T-helper 2 cell treated with Interferon-gamma antibody and Interleukin-4, amounts not matched to agents 5 μg/mL and 100 μg/mL, for 36 hours (primary cell): ENCODE results near the gene NBPF26.
"Not testable (repeated sequence)": the region's sequence is repeated elsewhere in the genome, so short reads cannot be mapped to it uniquely, and the experiment has no call there.

ENCODE experiments used
- DNase-seq: peaks from one replicate; pipeline ENCODE4 v3.0.0; 2021; ENCODE audit warnings: low spot score
- H3K27ac Mint-ChIP-seq: one replicate; pipeline ENCODE4 v1.8.0; 2021; ENCODE audit warnings: mild to moderate bottlenecking, mixed read lengths
- H3K27me3 Mint-ChIP-seq: one replicate; pipeline ENCODE4 v1.8.0; 2021; ENCODE audit warnings: low read depth, mixed read lengths
- H3K36me3 Mint-ChIP-seq: one replicate; pipeline ENCODE4 v1.8.0; 2021; ENCODE audit warnings: low read depth, mixed read lengths
- H3K4me1 Mint-ChIP-seq: one replicate; pipeline ENCODE4 v1.8.0; 2021; ENCODE audit warnings: low read depth, mixed read lengths
- H3K4me3 Mint-ChIP-seq: one replicate; pipeline ENCODE4 v1.8.0; 2022; ENCODE audit warnings: mild to moderate bottlenecking, moderate library complexity, mixed read lengths
- H3K9me3 Mint-ChIP-seq: one replicate; pipeline ENCODE4 v1.8.0; 2021; ENCODE audit warnings: mixed read lengths

Gene NBPF26

GRCh38 chr1:120723715-120724402 lies at the start of gene NBPF26:
Gene NBPF26 (plus strand): TSS chr1:120723945.
- H3K9me3 Mint-ChIP-seq, H3K27me3 Mint-ChIP-seq, H3K4me3 Mint-ChIP-seq, H3K27ac Mint-ChIP-seq, H3K36me3 Mint-ChIP-seq, H3K4me1 Mint-ChIP-seq: not testable (repeated sequence)
- DNase-seq: peak; percentile 39

DNA sequence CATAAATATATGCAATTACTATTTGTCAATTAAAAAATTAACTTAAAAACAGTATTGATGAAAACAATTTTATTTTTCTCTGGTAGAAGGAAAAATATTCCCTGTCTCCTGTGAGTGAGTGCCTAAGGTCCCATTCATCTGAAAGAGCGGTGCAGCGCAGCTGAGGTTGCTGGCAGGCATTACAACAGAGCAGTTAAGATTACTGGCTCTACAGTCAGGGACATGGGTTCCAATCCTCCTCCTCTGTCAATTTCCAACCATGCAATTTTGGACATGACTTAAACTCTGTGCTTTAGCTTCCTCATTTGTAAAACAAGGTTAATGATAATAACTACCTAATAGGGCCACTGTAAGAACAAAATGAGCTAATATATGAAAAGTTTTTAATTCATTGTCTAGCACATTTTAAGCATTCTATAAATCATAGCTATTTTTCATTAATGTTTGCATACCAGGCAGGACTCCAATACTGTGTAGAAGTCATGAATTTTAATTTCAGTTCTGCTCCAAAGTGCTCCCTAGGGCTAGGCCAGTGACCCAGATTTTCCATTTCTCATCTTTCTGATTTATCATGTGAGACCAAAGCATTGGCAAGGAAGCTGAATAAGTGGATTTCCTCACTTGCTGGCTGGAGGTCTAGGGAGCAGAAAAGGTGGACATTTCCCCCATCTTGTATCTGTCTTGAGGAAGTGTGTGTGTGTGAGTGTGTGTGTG lies 43.5 kb upstream of the NBPF26 start:
- H3K4me3 Mint-ChIP-seq, H3K27ac Mint-ChIP-seq, H3K36me3 Mint-ChIP-seq, H3K9me3 Mint-ChIP-seq, H3K27me3 Mint-ChIP-seq, DNase-seq, H3K4me1 Mint-ChIP-seq: not testable (repeated sequence)

DNA sequence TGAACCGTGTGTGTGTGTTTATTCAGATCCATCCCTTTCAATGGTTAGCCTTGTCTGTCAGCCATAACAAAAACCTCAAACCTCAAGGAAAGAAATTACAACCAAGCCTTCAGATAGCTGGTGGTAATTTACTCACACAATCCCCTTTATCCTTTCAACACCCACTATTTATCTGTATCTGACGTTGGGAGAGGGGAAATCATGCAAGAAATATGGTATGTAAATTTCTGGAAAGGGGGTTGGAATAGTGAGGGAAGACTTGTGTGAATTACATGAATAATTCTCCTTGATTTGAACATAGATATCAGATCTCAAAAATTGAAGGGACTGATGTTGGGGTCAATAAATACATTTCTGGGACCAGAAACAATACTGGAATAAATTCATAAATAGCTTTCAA lies 42.8 kb upstream of the NBPF26 start:
- H3K4me1 Mint-ChIP-seq, H3K36me3 Mint-ChIP-seq, H3K9me3 Mint-ChIP-seq, H3K4me3 Mint-ChIP-seq, H3K27ac Mint-ChIP-seq, H3K27me3 Mint-ChIP-seq, DNase-seq: not testable (repeated sequence)

DNA sequence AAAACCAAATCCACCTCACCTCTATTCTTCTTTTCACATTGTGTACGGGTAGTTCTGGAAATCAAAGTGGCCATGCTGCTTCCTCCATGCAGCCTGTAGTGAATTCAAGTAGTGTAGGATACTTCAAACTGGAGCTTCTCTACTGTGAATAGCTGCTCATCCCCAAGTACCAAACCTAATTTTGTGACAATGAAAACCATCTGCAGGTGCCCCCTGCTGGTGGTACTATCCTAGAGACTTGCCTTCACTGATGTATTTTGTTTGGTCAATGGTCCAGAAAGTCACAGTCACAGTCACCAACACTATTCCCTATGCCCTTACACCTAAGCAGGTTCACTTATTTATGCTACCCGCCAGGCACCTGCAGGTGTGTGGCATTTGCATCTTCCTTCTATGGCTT lies 39.3 kb upstream of the NBPF26 start:
- H3K27me3 Mint-ChIP-seq, H3K36me3 Mint-ChIP-seq, H3K9me3 Mint-ChIP-seq, H3K4me3 Mint-ChIP-seq, H3K4me1 Mint-ChIP-seq, H3K27ac Mint-ChIP-seq, DNase-seq: not testable (repeated sequence)

DNA sequence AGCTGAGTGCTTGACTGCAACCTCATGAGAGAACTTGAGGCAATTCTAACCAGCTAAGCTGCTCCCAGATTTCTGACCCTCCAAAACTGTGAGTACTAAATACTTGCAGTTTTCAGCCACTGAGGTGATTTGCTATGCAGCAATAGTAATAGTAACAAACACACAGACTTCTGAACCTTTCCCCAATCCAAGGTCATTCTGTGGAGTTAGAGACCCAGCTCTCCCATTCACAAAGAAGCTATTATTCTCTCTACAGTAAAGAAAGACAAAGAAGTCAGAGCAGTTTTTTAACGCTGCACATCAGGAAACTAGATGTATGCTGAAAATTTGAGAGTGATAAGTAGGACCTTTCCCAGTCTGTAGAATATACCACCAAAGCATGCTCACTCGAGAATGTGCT lies 38.1 kb upstream of the NBPF26 start:
- H3K27ac Mint-ChIP-seq, H3K36me3 Mint-ChIP-seq, H3K27me3 Mint-ChIP-seq, H3K9me3 Mint-ChIP-seq, H3K4me1 Mint-ChIP-seq, DNase-seq, H3K4me3 Mint-ChIP-seq: not testable (repeated sequence)

DNA sequence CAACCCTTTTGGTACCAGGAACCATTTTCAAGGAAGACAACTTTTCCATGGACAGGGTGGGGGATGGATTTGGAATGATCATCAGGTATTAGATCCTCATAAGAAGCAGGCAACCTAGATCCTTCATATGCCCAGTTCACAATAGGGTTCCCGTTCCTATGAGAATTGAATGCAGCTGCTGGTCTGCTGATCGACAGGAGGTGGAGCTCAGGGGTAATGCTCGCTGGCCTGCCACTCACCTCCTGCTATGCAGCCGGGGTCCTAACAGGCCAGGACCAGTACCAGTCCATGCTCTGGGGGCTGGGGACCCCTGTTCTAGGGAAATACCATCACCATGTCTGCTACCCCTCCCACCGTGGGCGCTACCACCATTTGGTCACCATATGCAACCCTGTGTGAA lies 36.5 kb upstream of the NBPF26 start:
- H3K4me1 Mint-ChIP-seq, H3K27me3 Mint-ChIP-seq, H3K27ac Mint-ChIP-seq, H3K9me3 Mint-ChIP-seq, H3K4me3 Mint-ChIP-seq, H3K36me3 Mint-ChIP-seq, DNase-seq: not testable (repeated sequence)

DNA sequence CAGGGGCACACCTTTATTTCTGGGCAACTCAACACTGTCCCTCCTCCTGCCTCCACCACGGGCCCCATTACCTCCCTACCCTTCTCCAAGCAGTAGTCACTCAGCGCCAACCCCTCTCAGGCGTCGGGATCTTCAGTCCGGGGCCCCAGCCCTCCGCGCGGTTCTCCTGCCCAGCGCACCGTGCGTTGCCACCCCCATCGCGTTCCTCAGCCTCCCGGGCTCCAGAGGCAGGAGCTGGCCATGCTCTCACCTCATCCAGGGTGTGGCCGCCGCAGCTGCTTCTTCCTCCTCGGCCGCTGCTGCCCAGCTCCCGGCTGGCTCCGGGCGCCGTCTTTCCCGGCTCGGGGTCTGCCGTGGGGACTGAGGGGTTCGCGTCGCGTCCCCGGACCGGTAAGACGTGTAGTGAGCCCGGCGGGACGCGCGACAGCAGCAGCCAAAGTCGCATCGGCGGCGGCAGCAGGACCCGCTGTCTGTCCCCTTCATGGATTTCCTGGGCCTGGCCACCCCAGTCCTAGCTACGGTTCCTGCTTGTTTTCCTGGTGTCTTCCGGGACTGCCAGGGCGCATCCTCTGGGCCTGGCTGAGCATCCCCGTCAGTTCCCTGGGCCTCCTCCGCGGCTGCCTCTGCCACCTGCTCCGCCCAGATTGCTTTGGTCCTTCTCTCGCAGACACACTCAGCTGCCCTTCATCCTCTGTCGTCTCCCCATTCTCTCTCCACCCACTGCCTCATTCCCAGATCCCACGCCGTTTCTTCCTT lies 22.8 kb upstream of the NBPF26 start:
- peak overlapping the region; percentile 44 for H3K4me3 Mint-ChIP-seq
- H3K9me3 Mint-ChIP-seq, H3K4me1 Mint-ChIP-seq, H3K36me3 Mint-ChIP-seq, H3K27ac Mint-ChIP-seq, DNase-seq, H3K27me3 Mint-ChIP-seq: not testable (repeated sequence)

GRCh38 chr1:120723358-120723714 lies 409 bp upstream of the NBPF26 start:
- H3K4me3 Mint-ChIP-seq, H3K36me3 Mint-ChIP-seq, H3K27ac Mint-ChIP-seq, DNase-seq, H3K4me1 Mint-ChIP-seq, H3K9me3 Mint-ChIP-seq, H3K27me3 Mint-ChIP-seq: not testable (repeated sequence)

- not testable (repeated sequence) for H3K4me1 Mint-ChIP-seq, H3K27me3 Mint-ChIP-seq, H3K4me3 Mint-ChIP-seq, H3K27ac Mint-ChIP-seq, DNase-seq, H3K36me3 Mint-ChIP-seq, H3K9me3 Mint-ChIP-seq
Observed at GRCh38 chr1:120724507-120724906, 762 bp downstream of the NBPF26 start.

- not testable (repeated sequence) for H3K27me3 Mint-ChIP-seq, DNase-seq, H3K4me1 Mint-ChIP-seq, H3K27ac Mint-ChIP-seq, H3K4me3 Mint-ChIP-seq, H3K36me3 Mint-ChIP-seq, H3K9me3 Mint-ChIP-seq
Observed at GRCh38 chr1:120728811-120729210, 5.1 kb downstream of the NBPF26 start.

DNA sequence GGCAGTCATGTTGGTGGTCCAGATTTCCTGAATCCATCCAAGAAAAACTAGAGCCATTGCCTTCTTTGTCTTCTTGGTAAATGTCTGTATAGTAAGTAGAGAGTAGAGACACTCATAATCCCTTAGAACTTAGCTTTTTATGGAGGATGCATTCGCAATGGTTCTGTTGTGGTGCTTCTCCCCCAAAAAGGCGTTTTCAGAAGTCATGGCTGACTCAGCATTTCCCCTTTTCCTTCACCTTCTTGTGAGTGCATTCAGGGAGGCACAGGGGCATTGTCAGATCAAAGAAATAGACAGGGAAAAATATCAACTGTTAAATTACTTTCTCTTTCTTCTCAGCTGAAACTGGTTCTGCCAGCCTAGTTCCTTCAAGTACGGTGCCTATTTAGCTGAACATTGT lies 45.3 kb downstream of the NBPF26 start:
- H3K4me1 Mint-ChIP-seq, H3K27ac Mint-ChIP-seq, H3K4me3 Mint-ChIP-seq, DNase-seq, H3K36me3 Mint-ChIP-seq, H3K9me3 Mint-ChIP-seq, H3K27me3 Mint-ChIP-seq: not testable (repeated sequence)

- not testable (repeated sequence) for H3K4me3 Mint-ChIP-seq, H3K27me3 Mint-ChIP-seq
Observed at GRCh38 chr1:120805452-120805851, 81.7 kb downstream of the NBPF26 start.

GRCh38 chr1:120811822-120812221 lies 88.1 kb downstream of the NBPF26 start:
- DNase-seq, H3K27me3 Mint-ChIP-seq, H3K36me3 Mint-ChIP-seq, H3K4me1 Mint-ChIP-seq, H3K27ac Mint-ChIP-seq, H3K9me3 Mint-ChIP-seq, H3K4me3 Mint-ChIP-seq: not testable (repeated sequence)

More at GRCh38 chr1:120805452-120805851, 81.7 kb downstream of the NBPF26 start:
- not testable (repeated sequence) for H3K36me3 Mint-ChIP-seq, H3K4me1 Mint-ChIP-seq, H3K9me3 Mint-ChIP-seq, DNase-seq, H3K27ac Mint-ChIP-seq

GRCh38 chr1:120825051-120825450 lies 101.3 kb downstream of the NBPF26 start:
- not testable (repeated sequence) for H3K4me3 Mint-ChIP-seq, H3K9me3 Mint-ChIP-seq, H3K27me3 Mint-ChIP-seq, DNase-seq, H3K4me1 Mint-ChIP-seq, H3K36me3 Mint-ChIP-seq, H3K27ac Mint-ChIP-seq
